GM12872 (cell line): ENCODE measurements around the gene CPN1.

ENCODE experiments used
- CTCF ChIP-seq: IDR thresholded peaks from 3 replicates; pipeline ENCODE4 v1.5.1; 2011; ENCODE audit warnings: low read depth, mild to moderate bottlenecking, low read length, moderate library complexity; ENCODE audit not compliant: insufficient read depth

The CPN1 gene

GRCh38 chr10:99999319-100000108, 82.2 kb downstream of the CPN1 start:
- TF ChIP-seq CTCF, result no peak

GRCh38 chr10:99998889-99999288, 82.8 kb downstream of the CPN1 start:
- TF ChIP-seq CTCF, result no peak

GRCh38 chr10:99996671-99997648, 84.7 kb downstream of the CPN1 start:
- TF ChIP-seq CTCF, result no peak

- no peak for TF ChIP-seq CTCF
Measured at GRCh38 chr10:99995713-99996112, 86.0 kb downstream of the CPN1 start.

- no peak for TF ChIP-seq CTCF
Measured at GRCh38 chr10:99995269-99995668, 86.4 kb downstream of the CPN1 start.

GRCh38 chr10:99994801-99995200, 86.9 kb downstream of the CPN1 start:
- TF ChIP-seq CTCF, result no peak
